VCaP (cell line): ENCODE data around the gene MAN1B1.

Source experiments
- H3K27ac ChIP-seq: fragments of 450-650 bp; 2 replicates; pipeline ENCODE4 v1.5.1; 2017
- CTCF ChIP-seq: fragments of 450-650 bp; conservative IDR thresholded peaks from 2 replicates; pipeline ENCODE4 v1.5.1; 2017; ENCODE audit warnings: mild to moderate bottlenecking, moderate library complexity

MAN1B1 gene

GRCh38 chr9:137084526-137084925, 2.3 kb upstream of the MAN1B1 start:
- H3K27ac ChIP-seq, result peak overlapping the region; percentile 100
- no peak for TF ChIP-seq CTCF

- TF ChIP-seq CTCF, result no peak
- peak overlapping the region; percentile 100 for H3K27ac ChIP-seq
These were observed 760 bp upstream of the MAN1B1 start for GRCh38 chr9:137085920-137086530.

- no peak for TF ChIP-seq CTCF
- peak overlapping the region; percentile 100 for H3K27ac ChIP-seq
These were observed 682 bp downstream of the MAN1B1 start for GRCh38 chr9:137087409-137087925.

GRCh38 chr9:137088121-137088520, 1.3 kb downstream of the MAN1B1 start:
- H3K27ac ChIP-seq, result peak overlapping the region; percentile 100
- no peak for TF ChIP-seq CTCF

GRCh38 chr9:137089232-137089947, 2.6 kb downstream of the MAN1B1 start:
- no peak for TF ChIP-seq CTCF
- H3K27ac ChIP-seq, result peak overlapping the region; percentile 100; the same call in 1 of the 2 replicates

GRCh38 chr9:137095664-137096517, 9.1 kb downstream of the MAN1B1 start:
- no peak overlapping the region for H3K27ac ChIP-seq
- peak; percentile 21 for TF ChIP-seq CTCF
